DMS53 treated with DMSO at 0.1 percent for 48 hours (cell line): Measurements from ENCODE around the gene MYO5B.

Experiments used
- DNase-seq: peaks from one replicate; lab custom pipeline; 2025; ENCODE audit not compliant: unreplicated experiment; lab: John Stamatoyannopoulos, UW

The MYO5B gene

DNA sequence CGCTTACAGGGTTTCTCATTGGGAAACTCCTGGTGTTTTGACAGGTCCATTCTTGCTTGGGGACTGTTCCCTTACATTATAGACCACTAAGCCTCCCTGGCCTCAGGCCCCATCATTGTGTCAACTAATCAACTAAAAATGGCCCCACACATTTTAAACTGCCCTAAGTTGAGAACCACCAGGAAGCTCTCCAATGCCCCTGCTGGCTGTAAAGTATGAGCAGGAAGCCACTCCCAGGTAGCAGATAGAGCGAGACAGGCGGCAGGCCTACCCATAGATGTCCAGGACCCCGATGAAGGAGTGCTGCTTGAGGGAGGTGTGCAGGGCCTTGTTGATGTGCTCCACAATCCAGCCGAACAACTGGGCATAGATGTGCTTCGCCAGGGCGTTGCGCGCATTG is 220.9 kb downstream of the MYO5B start:
- no peak for DNase-seq

DNA sequence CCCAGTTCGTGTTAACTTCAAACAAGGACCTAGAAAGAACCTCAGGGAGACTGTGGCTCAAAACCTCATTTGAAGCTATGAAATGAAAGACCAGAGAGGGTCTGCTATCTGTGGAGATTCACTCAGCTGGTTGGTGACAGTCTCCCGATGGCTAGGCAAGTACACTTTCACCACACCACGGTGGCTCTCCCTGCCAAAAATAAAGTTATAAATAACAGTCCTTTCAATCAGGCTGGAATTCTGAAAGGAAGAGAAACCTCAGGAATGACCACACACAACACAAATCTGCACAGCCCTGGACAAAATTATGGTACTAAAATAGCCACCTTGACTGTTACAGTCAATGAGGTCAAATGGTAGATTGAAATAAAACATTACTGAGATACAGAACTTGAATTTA is 221.4 kb downstream of the MYO5B start:
- no peak for DNase-seq

DNA sequence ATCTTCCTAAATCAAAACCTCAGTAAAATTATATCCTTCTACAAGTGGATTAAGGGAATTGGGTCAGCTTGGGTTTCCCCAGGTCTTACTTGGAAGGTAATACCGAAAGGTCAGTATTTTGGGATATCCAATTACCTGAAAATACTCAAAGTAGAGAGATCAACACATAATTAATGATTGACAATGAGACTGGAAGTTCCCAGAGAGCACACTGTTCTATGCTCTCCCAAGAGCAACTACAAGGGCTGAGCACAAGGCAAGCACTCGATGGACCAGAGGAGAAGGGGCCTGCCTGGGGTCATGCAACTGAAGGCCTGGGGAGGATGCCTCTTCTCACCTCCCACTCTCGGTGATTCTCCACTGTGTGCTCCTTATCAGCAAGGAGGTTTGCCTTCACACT is 222.4 kb downstream of the MYO5B start:
- no peak for DNase-seq

DNA sequence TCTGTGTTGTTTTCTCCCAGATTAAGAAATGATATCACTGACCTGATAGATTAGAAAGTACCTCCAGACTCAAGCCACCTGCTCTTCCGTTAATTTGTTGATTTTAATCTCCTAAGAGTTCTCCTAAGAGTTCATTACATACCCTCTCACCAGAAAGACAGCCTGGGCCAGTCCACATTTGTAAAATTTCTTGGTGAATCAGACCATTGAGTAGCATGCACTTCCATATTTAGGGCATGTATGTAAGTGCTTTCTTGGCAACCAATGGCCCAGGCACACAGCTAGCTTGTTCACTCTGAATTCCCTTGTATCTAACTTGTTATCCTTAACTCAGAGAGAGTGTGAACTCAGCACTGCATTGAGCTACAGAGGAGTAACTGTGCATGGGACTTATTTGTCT is 223.5 kb downstream of the MYO5B start:
- DNase-seq = no peak

DNA sequence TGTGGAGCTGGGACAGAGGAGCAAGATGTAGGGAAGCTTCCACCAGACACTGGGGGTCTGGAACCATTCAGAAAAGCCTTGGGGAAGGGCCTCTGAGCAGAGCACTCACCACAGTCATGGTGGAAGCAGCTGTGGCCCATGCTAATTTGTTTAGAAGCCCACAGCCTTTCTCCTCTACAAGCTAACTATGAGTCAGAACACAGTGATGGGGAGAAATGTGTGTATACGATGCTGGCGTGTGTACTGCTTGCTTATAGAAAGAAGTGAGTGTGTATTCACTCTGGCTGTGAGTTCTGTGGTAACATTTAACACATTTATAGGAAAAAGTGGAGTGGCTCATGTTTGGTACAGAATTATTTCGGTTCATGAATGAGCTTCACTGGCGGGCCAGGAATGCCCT is 224.6 kb downstream of the MYO5B start:
- no peak for DNase-seq

DNA sequence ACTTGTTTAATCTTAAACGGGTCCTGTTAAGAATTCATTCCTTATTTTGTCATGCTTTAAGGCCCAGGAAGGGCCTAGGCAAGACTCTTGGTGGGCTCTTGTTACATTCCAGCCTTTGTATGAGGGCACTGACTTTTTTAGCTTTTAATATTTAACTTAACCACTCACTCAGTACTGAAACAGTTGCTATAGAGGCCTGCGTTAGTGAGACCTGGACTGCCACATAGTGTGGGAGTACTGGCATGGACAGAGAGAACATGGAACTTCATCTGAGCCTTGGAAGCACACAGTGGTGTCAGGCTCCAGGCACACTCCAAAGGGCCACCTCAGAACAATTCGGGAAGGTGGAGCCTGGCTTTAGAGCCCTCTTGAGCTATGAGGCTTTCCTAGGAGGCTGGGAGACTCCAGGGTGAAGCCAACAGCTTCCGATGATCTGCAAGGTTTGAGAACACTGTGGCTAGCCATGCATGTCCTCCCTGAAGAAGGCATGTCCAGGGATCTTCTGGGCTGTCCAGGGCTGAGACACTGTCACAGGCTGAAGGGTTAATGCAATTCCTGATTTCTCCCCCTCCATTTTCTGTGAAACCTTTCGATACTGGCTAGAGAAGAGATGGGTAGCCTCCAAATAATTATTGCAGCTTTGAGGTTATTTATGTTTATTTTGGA is 226.2 kb downstream of the MYO5B start:
- DNase-seq = no peak

DNA sequence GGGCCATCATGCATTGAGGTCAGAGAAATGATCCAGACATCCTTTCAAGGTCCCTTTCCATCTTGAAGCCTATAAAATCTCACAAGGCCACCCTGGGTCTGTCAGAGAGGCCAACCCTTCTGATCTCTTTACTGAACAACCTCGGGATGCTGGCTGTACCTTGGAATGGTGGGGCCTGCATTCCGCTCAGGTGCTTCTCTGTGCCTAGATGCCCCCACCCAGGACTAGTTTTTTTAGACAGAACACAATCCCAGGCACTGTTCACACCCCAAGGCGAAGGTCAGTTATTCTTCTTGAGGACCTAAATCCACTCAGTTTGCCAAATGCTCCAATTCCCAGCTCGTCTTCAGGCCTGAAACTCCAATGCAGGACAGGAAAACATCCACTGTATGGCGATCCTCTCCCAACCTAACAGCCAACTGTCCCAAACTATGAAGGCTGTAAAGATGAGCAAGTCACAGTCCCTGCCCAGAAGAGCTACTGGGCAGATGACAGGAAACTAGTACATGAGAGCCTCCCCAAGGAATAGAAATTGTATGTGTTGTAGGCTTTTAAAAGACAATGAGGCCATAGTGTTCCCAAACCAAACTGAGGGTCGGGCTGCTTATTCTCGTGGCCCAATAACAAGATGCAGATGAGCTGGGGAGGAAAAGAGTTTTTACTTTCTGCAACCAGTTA is 227.2 kb downstream of the MYO5B start:
- peak; percentile 19 for DNase-seq

DNA sequence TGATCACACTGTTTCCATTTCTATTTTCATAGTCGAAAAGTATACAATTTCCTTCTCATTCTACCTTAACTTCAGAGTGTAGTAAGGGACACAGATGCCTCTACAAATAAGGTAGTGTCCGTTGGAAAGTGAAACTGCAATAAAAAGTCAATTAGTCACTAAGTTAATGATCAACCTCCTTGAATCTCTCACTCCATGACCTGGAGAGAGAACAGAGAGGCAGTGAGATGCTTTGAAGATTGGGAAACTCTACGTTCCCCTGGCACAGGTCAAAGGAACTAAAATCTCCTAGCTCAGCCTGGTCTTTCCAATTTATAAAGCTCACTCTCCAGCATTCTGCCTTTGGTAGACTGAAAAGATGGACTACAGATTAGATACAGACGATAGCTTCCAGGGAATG is 227.8 kb downstream of the MYO5B start:
- peak; percentile 96 for DNase-seq

DNA sequence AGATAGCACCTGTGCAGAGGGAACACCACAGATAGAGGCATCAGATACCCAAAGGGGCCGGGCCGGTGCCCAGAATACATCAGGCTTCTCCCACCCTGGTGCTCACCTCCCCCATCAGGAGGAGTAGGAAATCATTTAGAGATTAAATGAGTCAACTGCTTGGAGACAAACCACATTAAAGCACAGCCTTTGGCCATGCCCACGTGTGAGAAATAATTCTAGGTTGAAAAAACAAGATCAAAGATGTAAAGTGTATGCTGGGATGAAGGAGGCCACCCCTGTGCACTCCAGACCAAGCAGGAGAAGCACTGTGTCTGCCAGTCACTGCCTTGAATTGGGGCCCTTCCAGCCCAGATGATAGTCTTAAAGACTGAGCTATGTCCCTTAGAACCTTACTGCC is 228.9 kb downstream of the MYO5B start:
- DNase-seq = no peak

DNA sequence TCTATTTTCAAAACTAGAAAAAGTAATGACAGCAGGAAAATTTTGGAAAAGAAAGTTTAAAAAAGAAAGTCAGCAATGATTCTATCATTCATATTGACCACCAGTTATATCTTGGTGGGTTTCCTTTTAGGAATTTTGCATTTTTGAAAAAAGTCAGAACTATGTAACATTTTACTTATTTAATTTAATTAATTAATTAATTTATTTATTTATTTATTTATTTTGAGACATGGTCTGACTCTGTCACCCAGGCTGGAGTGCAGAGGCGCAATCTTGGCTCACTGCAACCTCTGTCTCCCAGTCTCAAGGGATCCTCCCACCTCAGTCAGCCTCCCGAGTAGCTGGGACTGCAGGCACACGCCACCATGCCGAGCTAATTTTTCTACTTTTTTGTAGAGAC is 231.7 kb downstream of the MYO5B start:
- no peak for DNase-seq

DNA sequence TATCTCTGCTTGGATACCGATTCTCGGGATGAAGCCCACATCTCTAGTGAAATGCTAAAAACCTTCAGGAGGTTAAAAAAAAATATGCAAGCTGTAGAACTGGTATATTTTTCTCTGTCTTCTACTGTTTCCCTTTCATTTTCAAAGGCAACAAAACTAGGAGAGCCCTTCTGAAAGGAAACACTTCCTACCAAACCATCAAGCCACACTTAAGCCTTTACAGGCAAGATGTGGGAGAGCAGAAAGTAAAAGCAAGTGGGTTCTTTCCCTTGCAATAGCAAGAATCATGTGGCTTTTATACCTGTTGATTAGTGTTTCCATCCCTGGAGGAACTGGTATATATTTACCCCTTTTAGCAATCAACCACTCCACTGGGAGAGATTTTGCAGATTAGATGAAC is 233.7 kb downstream of the MYO5B start:
- no peak for DNase-seq

DNA sequence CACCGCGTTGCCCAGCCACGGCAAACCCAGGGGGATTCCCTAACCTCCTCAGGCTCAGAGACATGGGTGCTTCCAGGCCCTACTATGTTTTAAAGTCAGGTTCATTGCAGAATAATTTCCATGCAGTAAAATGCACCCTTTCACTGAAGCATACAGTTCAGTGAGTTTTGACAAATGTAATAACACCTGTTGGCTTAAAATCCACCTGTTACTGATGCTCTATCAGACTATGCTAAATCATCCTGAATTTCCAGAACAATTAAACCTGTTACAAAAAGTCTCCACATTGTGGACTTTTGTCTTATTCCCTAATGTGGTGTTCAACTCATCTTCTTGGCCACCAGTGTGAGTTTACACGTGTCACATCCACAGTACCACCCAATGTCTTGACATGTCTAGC is 234.6 kb downstream of the MYO5B start:
- DNase-seq = no peak

DNA sequence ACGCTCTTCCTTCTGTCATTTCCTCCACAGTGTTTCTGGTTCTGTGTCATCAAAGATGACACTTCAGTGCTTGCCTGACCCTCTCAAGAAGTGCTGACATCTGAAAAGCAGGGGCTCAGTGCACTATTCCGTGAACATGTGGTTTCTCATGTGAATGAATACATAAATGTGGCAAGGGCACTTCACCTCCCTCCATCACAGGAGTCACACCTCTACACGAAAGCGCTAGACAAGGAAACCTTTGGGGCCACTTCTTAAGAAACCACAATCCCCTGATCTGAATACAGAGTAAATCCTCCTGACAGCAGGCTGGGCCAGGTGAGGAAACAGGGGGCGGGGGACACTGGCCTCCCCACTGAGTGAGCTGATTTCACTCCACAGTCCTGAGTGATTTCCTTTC is 235.8 kb downstream of the MYO5B start:
- DNase-seq = no peak

DNA sequence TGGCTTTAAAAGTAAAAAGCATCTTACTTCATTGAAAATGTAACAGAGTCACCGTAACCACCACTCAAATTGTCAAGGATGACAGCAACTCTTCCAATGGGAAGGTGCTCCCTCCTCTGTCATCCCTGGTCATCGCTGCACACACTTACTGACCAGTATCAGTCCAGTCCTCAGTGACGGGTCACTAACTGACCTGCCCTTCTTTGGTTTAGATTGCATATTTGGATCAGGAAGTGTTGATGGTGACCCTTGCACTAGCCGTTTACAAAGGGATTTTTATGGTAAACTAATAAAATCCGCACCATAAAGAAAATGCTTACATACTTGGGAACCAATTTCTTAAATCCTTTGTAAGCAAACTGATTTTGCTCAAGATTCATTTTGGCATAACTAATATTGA is 239.7 kb downstream of the MYO5B start:
- no peak for DNase-seq

DNA sequence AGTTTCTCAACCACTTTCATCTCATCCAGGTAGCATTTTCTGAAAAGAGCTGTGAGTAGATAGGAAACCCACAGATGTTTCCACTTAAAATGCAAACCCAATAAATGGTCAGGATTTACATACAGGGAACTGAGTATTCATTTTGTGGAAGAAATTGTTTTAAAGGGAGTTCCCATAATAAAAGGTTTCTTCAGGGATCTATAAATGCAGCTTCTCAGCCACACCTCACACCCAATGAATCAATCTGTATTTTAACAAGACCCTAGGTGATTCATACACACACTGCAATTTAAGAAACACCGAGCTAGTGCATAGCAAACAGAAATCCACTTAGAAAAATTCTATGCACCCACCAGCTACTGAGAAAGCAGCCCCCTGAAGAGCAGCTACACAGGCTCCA is 241.6 kb downstream of the MYO5B start:
- DNase-seq = no peak

DNA sequence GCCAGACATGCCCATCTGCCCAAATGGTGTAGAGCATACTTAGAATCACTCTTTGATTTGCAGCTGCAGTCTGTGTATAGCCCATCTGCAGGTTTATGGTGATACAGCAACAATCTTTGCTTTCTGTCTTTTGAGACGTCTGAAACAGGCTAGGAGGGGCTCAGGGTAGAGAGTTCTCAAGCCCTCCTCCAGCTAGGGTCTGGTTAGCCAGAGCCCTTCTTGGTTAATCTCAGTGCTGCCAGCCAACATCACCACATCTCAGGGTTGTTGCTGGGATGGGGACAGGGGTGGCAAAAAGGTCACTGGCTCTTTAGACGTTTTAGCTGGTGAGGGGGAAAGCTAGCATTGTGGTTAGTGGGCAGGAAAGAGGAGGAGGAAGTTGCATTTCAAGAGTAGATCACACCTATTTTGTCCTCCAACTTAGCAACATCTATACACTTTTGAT is 245.0 kb downstream of the MYO5B start:
- DNase-seq = no peak

DNA sequence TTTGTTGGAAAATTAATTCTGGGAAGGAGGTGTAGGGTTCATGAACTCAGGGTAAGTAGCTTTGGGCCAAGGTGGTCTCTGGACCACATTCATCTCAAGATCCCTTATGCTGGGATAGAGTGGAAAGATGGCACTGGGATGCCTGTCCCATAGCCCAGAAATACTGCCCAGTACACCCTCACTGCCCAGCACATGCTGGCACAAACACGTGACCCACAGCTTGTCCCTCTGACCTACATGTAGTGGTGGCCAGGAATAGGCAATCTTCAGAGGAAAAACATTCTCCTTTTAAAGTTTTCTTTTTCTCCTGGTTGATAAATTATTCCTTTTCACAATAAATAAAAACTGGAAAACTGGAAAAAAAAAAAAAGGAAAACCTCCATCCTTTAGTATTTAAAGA is 246.0 kb downstream of the MYO5B start:
- DNase-seq = no peak

DNA sequence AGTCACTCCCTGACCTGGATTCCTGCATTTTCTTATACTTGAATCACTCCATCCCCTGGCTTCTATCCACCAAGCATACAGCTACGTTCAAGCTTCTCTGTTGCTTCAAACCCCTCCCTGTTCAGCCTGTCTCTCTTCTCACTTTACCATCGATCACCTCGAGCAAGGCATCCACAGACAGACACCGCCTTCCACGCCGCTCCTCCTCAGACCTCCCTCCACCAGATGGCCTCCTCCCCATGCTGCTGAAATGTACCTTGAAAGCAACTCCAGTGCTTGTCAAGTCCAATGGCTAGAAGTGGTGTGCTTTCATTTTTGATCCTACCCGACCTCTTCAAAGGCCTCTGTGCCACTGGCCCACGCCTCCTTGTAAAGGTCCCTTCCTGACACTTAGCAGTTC is 250.3 kb downstream of the MYO5B start:
- peak; percentile 5 for DNase-seq

DNA sequence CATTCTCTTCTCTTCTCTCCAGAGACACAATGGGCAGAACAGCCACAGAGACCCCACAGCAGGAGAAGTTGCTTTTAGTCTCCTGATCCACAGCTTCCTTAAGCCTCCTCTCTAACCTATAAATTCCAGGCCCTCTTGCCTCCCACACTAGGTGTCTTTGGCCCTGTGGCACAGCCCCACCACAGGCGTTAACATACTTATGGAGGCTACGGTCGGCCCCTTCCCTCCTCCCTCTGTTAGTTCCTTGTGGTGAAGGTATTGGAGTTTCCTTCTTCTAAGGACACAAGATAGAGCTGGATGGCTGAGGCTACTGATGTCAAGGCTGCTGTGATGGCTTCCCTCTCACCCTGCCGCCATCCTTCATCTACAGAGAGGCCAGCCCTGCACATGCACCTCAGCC is 258.1 kb downstream of the MYO5B start:
- DNase-seq = no peak

DNA sequence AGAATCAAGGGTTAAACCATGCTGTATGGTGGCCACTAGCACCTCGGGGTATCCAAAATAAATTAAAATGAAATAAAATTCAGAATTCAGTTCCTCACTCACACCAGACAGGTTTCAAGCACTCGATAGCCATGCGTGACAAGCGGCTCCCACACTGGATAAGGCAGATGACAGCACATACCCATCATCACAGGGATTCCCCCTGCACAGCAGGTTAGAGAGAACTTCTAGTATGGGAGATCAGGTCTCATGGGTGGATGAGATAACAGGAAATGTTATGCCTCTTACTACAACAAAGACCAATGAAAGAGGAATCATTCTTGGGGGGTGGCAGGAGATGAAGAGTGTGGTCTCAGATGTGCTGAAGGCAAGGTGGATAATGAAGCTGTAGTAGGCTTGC is 259.7 kb downstream of the MYO5B start:
- no peak for DNase-seq

DNA sequence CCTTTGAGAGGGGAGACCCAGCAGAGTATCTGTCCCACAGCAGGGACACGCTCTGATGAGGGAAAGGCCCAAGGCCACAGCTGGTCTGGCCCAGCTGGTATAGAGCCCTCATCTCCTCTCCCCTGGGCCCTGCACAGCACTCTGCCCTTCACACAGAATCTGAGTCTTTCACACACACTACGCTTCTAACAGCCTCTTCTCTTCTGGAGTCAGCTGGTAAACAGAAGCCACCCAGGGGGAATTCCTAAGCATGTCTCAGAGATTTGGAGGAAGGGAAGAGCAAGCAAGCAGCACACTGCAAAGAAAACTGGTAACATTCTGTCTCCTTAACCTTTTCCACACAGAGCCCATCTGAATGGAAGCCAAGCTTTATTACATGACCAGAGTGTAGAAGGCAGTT is 260.5 kb downstream of the MYO5B start:
- DNase-seq = no peak

DNA sequence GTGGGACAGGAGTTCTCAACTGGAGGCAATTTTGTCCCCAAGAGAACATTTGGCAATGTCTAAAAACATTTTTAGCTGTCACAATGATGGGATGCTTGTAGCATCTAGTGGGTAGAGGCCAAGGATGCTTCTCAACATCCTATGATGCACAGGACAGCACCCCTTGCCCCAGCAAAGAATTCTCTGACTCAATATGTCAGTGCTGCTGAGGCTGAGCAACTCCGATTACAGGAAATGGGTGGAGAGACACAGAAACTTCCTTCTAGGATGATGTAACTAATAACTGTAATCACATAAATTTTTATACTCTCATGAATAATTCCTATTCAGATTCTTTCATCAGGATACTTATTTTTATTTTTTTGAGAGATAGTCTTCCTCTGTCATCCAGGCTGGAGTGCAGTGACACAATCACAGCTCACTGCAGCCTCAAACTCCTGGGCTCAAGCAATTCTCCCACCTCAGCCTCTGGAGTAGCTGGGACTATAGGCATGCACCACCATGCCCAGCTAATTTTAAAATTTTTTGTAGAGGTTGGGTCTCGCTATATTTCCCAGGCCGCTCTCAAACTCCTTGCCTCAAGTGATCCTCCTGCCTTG is 261.3 kb downstream of the MYO5B start:
- DNase-seq = no peak

DNA sequence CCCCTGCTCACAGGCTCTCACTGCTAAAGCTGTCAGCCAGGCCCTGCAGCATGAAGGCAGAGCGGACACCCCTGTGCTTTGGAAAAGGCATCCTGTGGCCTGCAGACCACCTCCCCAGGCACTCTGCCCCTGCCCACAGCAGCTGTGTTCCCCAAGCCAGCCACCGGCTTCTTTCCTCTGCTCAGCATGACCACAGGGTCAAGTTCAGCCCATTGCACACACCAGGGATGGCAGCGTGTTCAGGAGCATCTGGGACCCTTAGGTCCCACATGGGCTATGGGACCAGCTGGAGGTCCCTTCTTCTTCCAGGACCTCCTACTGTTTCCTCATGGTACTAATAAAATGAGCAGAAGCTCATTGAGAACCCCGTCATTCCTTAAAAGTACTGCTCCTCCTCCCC is 263.2 kb downstream of the MYO5B start:
- no peak for DNase-seq
